HepG2 (cell line): ENCODE measurements around the gene STK32C. TPM values are rescaled to one million over a fixed set of nuclear protein-coding genes. Genes with fewer than 3 reads are reported as not detected.

Source experiments
- ATAC-seq: fragments of 200-7000 bp; cut with Tn5 transposase; 3 replicates; pipeline ENCODE4 v1.9.1; 2020; ENCODE audit warnings: mild to moderate bottlenecking, moderate library complexity
- BruUV-seq: library from RNA; stranded (reverse); fragments of 400-500 nt; replicated peaks from 2 replicates; lab custom pipeline; 2021; lab: Mats Ljungman, UMichigan
- CTCF ChIA-PET: fragments of 300-600 bp; formaldehyde crosslinking; extraction: SDS; loops from one replicate; lab custom pipeline; 2021; ENCODE audit warnings: low total read pairs, inconsistent platforms, low intra/inter-chr PET ratio; lab: Yijun Ruan, JAX
- POLR2A ChIA-PET: fragments of 350-600 bp; sonication (Branson Sonifier 250); formaldehyde crosslinking; loops from one replicate; lab custom pipeline; 2020; ENCODE audit warnings: antibody characterized with exemption, inconsistent platforms; lab: Yijun Ruan, JAX
- DNase-seq: peaks from one replicate; pipeline ENCODE4 v3.0.0-alpha.2; 2015; ENCODE audit warnings: low spot score
- FAIRE-seq: peaks from 3 replicates; lab custom pipeline; 2011; peaks lifted over from hg19 to GRCh38; lab: Jason Lieb, UNC
- H2AFZ ChIP-seq: one replicate; pipeline ENCODE4 v1.6.1; 2011; ENCODE audit warnings: low read length, inconsistent platforms
- H3K27ac ChIP-seq: fragments of 300-600 bp; 3 replicates; pipeline ENCODE4 v1.8.0; 2011; ENCODE audit warnings: mixed run types, mild to moderate bottlenecking, mixed read lengths, low read length, inconsistent platforms; ENCODE audit not compliant: insufficient read depth; ENCODE audit errors: extremely low read length
- H3K27me3 ChIP-seq, 2 experiments: fragments of 200-600 bp in 1 of 2; 2 replicates in 1 of 2; 3 replicates in 1 of 2; pipeline versions ENCODE4 v1.6.0 to v1.8.0; 2011; ENCODE audit warnings: low read length in 2 of 2, mild to moderate bottlenecking in 2 of 2, moderate library complexity in 2 of 2, inconsistent platforms in 1 of 2; ENCODE audit not compliant: insufficient read depth in 2 of 2, control insufficient read depth in 1 of 2
- H3K36me3 ChIP-seq, 2 experiments: fragments of 200-600 bp in 1 of 2; replicated peaks in 1 of 2; 2 replicates in 1 of 2; 3 replicates in 1 of 2; pipeline versions ENCODE4 v1.5.1 to v1.8.0; 2011; ENCODE audit warnings: low read length in 2 of 2, inconsistent platforms in 1 of 2; ENCODE audit not compliant: insufficient read depth in 2 of 2, control insufficient read depth in 1 of 2
- H3K4me1 ChIP-seq: 2 replicates; pipeline ENCODE4 v1.5.1; 2012; ENCODE audit warnings: low read length, inconsistent platforms; ENCODE audit not compliant: insufficient read depth
- H3K4me2 ChIP-seq: 2 replicates; pipeline ENCODE4 v1.6.0; 2011; ENCODE audit warnings: low read depth, low read length, inconsistent platforms
- H3K4me3 ChIP-seq, 3 experiments: fragments of 200-600 bp in 1 of 3; sonication (generic), shearing (Covaris generic) in 1 of 3; replicated peaks in 1 of 3; 2 replicates each; pipeline ENCODE4 v1.5.1; 2011 to 2016; ENCODE audit warnings: low read length in 3 of 3, inconsistent platforms in 2 of 3, low read depth in 2 of 3, mild to moderate bottlenecking in 2 of 3, control low read depth in 1 of 3, mixed read lengths in 1 of 3; ENCODE audit not compliant: insufficient read depth in 1 of 3
- H3K79me2 ChIP-seq: one replicate; pipeline ENCODE4 v1.6.1; 2011; ENCODE audit warnings: low read length, inconsistent platforms; ENCODE audit not compliant: insufficient read depth
- H3K9ac ChIP-seq: 2 replicates; pipeline ENCODE4 v1.6.0; 2011; ENCODE audit warnings: mild to moderate bottlenecking, low read depth, low read length, inconsistent platforms; ENCODE audit not compliant: insufficient read depth
- H3K9me3 ChIP-seq: 2 replicates; pipeline ENCODE4 v1.5.1; 2012; ENCODE audit warnings: mild to moderate bottlenecking, low read length
- H4K20me1 ChIP-seq: 2 replicates; pipeline ENCODE4 v1.6.0; 2011; ENCODE audit warnings: inconsistent platforms, mild to moderate bottlenecking, low read length, moderate library complexity; ENCODE audit not compliant: insufficient read depth
- ARID2 ChIP-seq: sonication (generic); formaldehyde crosslinking; IDR thresholded peaks from 2 replicates; pipeline ENCODE4 v1.8.1; 2022; ENCODE audit warnings: mild to moderate bottlenecking, missing genetic modification reagents, borderline replicate concordance
- FOSL2 ChIP-seq: sonication (generic); formaldehyde crosslinking; IDR thresholded peaks from 2 replicates; pipeline ENCODE4 v1.4.0; 2020; ENCODE audit warnings: missing genetic modification reagents
- FOXA1 ChIP-seq, 2 experiments: fragments of 450-650 bp in 1 of 2; sonication (generic) in 1 of 2; formaldehyde crosslinking in 1 of 2; IDR thresholded peaks; 2 replicates each; pipeline versions ENCODE4 v1.4.0 to v1.6.1; 2016 to 2020; ENCODE audit warnings: missing genetic modification reagents in 1 of 2
- KMT2A ChIP-seq: sonication (generic); formaldehyde crosslinking; IDR thresholded peaks from 2 replicates; pipeline ENCODE4 v1.4.0; 2020; ENCODE audit warnings: missing genetic modification reagents
- MAFG ChIP-seq: sonication (generic); formaldehyde crosslinking; IDR thresholded peaks from 2 replicates; pipeline ENCODE4 v1.5.1; 2020; ENCODE audit warnings: mild to moderate bottlenecking, missing genetic modification reagents
- NFKBIZ ChIP-seq: IDR thresholded peaks from 2 replicates; pipeline ENCODE4 v1.6.1; 2018; ENCODE audit warnings: missing genetic modification reagents, missing compliant biosample characterization
- SMARCE1 ChIP-seq: fragments of 450-650 bp; IDR thresholded peaks from 2 replicates; pipeline ENCODE4 v1.6.1; 2017; ENCODE audit warnings: borderline replicate concordance
- YEATS4 ChIP-seq: sonication (generic); formaldehyde crosslinking; IDR thresholded peaks from 2 replicates; pipeline ENCODE4 v1.4.0; 2020; ENCODE audit warnings: missing genetic modification reagents, borderline replicate concordance
- ZFAT ChIP-seq: sonication (generic); formaldehyde crosslinking; conservative IDR thresholded peaks from 2 replicates; pipeline ENCODE4 v1.8.1; 2023; ENCODE audit warnings: missing genetic modification reagents, inconsistent platforms
- ZNF362 ChIP-seq: sonication (generic); formaldehyde crosslinking; IDR thresholded peaks from 2 replicates; pipeline ENCODE4 v1.4.0; 2020; ENCODE audit warnings: missing genetic modification reagents, mild to moderate bottlenecking, borderline replicate concordance
- ZNF713 ChIP-seq: sonication (generic); formaldehyde crosslinking; IDR thresholded peaks from 2 replicates; pipeline ENCODE4 v1.4.0; 2020; ENCODE audit warnings: mild to moderate bottlenecking, missing genetic modification reagents
- ZNF784 ChIP-seq: sonication (generic); formaldehyde crosslinking; IDR thresholded peaks from 2 replicates; pipeline ENCODE4 v1.5.1; 2020; ENCODE audit warnings: missing genetic modification reagents, mild to moderate bottlenecking, borderline replicate concordance
- WGBS: methylation state at CpG from one replicate; pipeline ENCODE4 v1.1.6; 2017; ENCODE audit warnings: low lambda C conversion rate; 5-methylcytosine and 5-hydroxymethylcytosine counted together
- in situ Hi-C: cut with HindIII; loops from 2 replicates; pipeline ENCODE4 v1.10.0; 2017; ENCODE audit warnings: low pct_unique_long_range_greater_than_20kb; ENCODE audit not compliant: extremely low pct_ligation_motif_present
- intact Hi-C: fragments of 100-400 bp; cut with micrococcal nuclease; formaldehyde crosslinking; loops from one replicate; pipeline ENCODE4 v1.10.0; 2022; ENCODE audit not compliant: unreplicated experiment
- polyA plus RNA-seq, 8 experiments: library from polyadenylated mRNA; depleted of rRNA in 3 of 8; stranded (reverse) in 7 of 8; unstranded in 1 of 8; fragments of >200 nt; fragmentation: Illumina TruSeq in 4 of 8; extraction: Trizol in 4 of 8; gene quantifications; 2 replicates each; pipeline versions ENCODE4 v1.2.1 to v1.2.3, GENCODE V29; 2011 to 2016; ENCODE audit warnings: low read depth in 4 of 8, missing spikeins in 1 of 8, mixed read lengths in 1 of 8; ENCODE audit not compliant: insufficient read depth in 1 of 8
- total RNA-seq, 5 experiments: library from RNA; depleted of rRNA; stranded (reverse); fragments of >200 nt; fragmentation: Illumina TruSeq; extraction: Trizol; gene quantifications; 2 replicates each; pipeline ENCODE4 v1.2.3, GENCODE V29; 2016; ENCODE audit warnings: low read depth in 1 of 5

Gene STK32C
- total and polyA plus RNA-seq, 2 of the 13 experiments (the other 11 are each of a cell fraction or from before 2014, with no cell fraction given): 10.9 to 19.4 TPM

- no peak for TF ChIP-seq ZNF362 (CRISPR knock-in tag)
- TF ChIP-seq NFKBIZ: no peak
- TF ChIP-seq ZFAT (CRISPR knock-in tag): no peak
These were observed 98.6 kb downstream of the STK32C start (continued) for GRCh38 chr10:132209130-132209529.

- in situ Hi-C loops (no loop called here), intact Hi-C loops (no loop called here)
- H3K4me3 ChIP-seq: no peak overlapping the region
- no peaks in the 10 kb centered on the region for H4K20me1 ChIP-seq
- H3K4me2 ChIP-seq: no peak overlapping the region
- WGBS: 83% methylated on average over 6 of the region's 17 CpGs
- ATAC-seq (no peak), DNase-seq (no peak), FAIRE-seq (no peak)
- ChIA-PET CTCF (no interaction called here), POLR2A (no interaction called here)
- H3K79me2 ChIP-seq: no peaks in the 10 kb centered on the region
- no peak overlapping the region for H2AFZ ChIP-seq
- no peak overlapping the region for H3K9ac ChIP-seq
- no peak overlapping the region for H3K27ac ChIP-seq
- BruUV-seq: no TSS peak
- H3K27me3 ChIP-seq: no peaks in the 10 kb centered on the region; a peak in 1 of 5 replicates
- H3K9me3 ChIP-seq: no peaks in the 10 kb centered on the region
- peaks cover 8% of the 10 kb centered on the region; the same call in 1 of the 2 replicates for H3K4me1 ChIP-seq
- TF ChIP-seq ARID2 (no peak), KMT2A (no peak), ZNF784 (CRISPR knock-in tag) (no peak), YEATS4 (CRISPR knock-in tag) (no peak), FOSL2 (CRISPR knock-in tag) (no peak), ZNF713 (no peak), SMARCE1 (no peak), MAFG (CRISPR knock-in tag) (no peak), NFKBIZ (no peak), FOXA1 (IDR thresholded peaks at IDR 0.05) (no peak), FOXA1 (CRISPR knock-in tag; IDR thresholded peaks at IDR 0.05) (no peak)
- no peaks in the 10 kb centered on the region; a peak in 1 of 5 replicates for H3K36me3 ChIP-seq
These were observed 99.2 kb downstream of the STK32C start for GRCh38 chr10:132208462-132209050.
